Breast epithelium (tissue), 3 donors: ENCODE results near the gene PRKCI.
"Not testable (repeated sequence)": the region's sequence is repeated elsewhere in the genome, so short reads cannot be mapped to it uniquely, and the experiment has no call there.

Experiments
- CTCF ChIP-seq, 3 donors: fragments of 450-650 bp; IDR thresholded peaks; one replicate each; pipeline ENCODE4 v1.5.1; 2016 to 2017; ENCODE audit warnings: antibody characterized with exemption in 3 of 3, mild to moderate bottlenecking in 3 of 3, moderate library complexity in 3 of 3
- POLR2A ChIP-seq: fragments of 450-650 bp; IDR thresholded peaks from one replicate; pipeline ENCODE4 v1.6.1; 2016; ENCODE audit warnings: antibody characterized with exemption, mild to moderate bottlenecking, moderate library complexity
- POLR2AphosphoS5 ChIP-seq, 3 donors: sonication (generic); formaldehyde crosslinking; IDR thresholded peaks; one replicate each; pipeline ENCODE4 v1.6.1; 2017; ENCODE audit warnings: antibody characterized with exemption in 3 of 3

- TF ChIP-seq CTCF (IDR thresholded peaks at IDR 0.05); POLR2A; POLR2AphosphoS5 (IDR thresholded peaks at IDR 0.05): not testable (repeated sequence)
Measured at GRCh38 chr3:170269673-170270254, 47.5 kb downstream of the PRKCI start.
